Caco-2 (cell line): ENCODE data around the gene HAUS3. TPM values are rescaled to one million over a fixed set of nuclear protein-coding genes. Genes with fewer than 3 reads are reported as not detected.
A peak's percentile ranks its signal among the peaks of the same experiment; 100 is the strongest.

Experiments used
- BruUV-seq: library from RNA; stranded (reverse); fragments of 400-500 nt; replicated peaks from 2 replicates; lab custom pipeline; 2021; lab: Mats Ljungman, UMichigan
- CTCF ChIA-PET: fragments of 300-600 bp; sonication (Branson Sonifier 250); formaldehyde crosslinking; loops from one replicate; lab custom pipeline; 2022; ENCODE audit warnings: antibody characterized with exemption; lab: Charles Lee
- POLR2A ChIA-PET: fragments of 300-600 bp; sonication (Branson Sonifier 250); formaldehyde crosslinking; loops from one replicate; lab custom pipeline; 2022; ENCODE audit warnings: antibody characterized with exemption; lab: Charles Lee
- DNase-seq, 2 experiments: peaks; one replicate each; pipeline versions ENCODE4 v3.0.0 to v3.0.0-alpha.2; 2020 to 2022
- H3K27me3 ChIP-seq: replicated peaks from 2 replicates; pipeline ENCODE4 v1.6.0; 2011; ENCODE audit warnings: low read length; ENCODE audit not compliant: control insufficient read depth, insufficient read depth
- H3K36me3 ChIP-seq: 2 replicates; pipeline ENCODE4 v1.5.1; 2011; ENCODE audit warnings: low read length; ENCODE audit not compliant: control insufficient read depth, insufficient read depth
- H3K4me1 ChIP-seq: fragments of 250-450 bp; sonication (Bioruptor Pico); 2 replicates; pipeline ENCODE4 v1.5.1; 2020; ENCODE audit warnings: mild to moderate bottlenecking
- H3K4me3 ChIP-seq: 2 replicates; pipeline ENCODE4 v1.5.1; 2011; ENCODE audit warnings: low read depth, mild to moderate bottlenecking, control low read depth, low read length
- H3K9me3 ChIP-seq: fragments of 250-450 bp; sonication (Bioruptor Pico); 2 replicates; pipeline ENCODE4 v1.5.1; 2020; ENCODE audit warnings: mild to moderate bottlenecking, moderate library complexity
- H3K27ac Mint-ChIP-seq: one replicate; pipeline ENCODE4 v1.8.0; 2022; ENCODE audit warnings: mixed read lengths; ENCODE audit not compliant: unreplicated experiment
- H3K27me3 Mint-ChIP-seq: one replicate; pipeline ENCODE4 v1.8.0; 2022; ENCODE audit warnings: mixed read lengths; ENCODE audit not compliant: insufficient read depth, unreplicated experiment
- H3K36me3 Mint-ChIP-seq: one replicate; pipeline ENCODE4 v1.8.0; 2022; ENCODE audit warnings: mild to moderate bottlenecking, mixed read lengths; ENCODE audit not compliant: insufficient read depth, unreplicated experiment
- H3K4me1 Mint-ChIP-seq: one replicate; pipeline ENCODE4 v1.8.0; 2022; ENCODE audit warnings: low read depth, mixed read lengths; ENCODE audit not compliant: unreplicated experiment
- H3K4me3 Mint-ChIP-seq: one replicate; pipeline ENCODE4 v1.8.0; 2022; ENCODE audit warnings: mild to moderate bottlenecking, moderate library complexity, mixed read lengths; ENCODE audit not compliant: unreplicated experiment
- H3K9me3 Mint-ChIP-seq: one replicate; pipeline ENCODE4 v1.8.0; 2022; ENCODE audit warnings: mixed read lengths; ENCODE audit not compliant: unreplicated experiment
- intact Hi-C: fragments of 100-400 bp; cut with micrococcal nuclease; formaldehyde crosslinking; loops from one replicate; pipeline ENCODE4 v1.10.0; 2022; ENCODE audit not compliant: unreplicated experiment
- total RNA-seq: library from RNA; stranded (reverse); gene quantifications from 2 replicates; pipeline ENCODE4 v1.2.3, GENCODE V29; 2022
- TF ChIP-seq, protein P1 (sequence below), 2 experiments: fragments of 200-600 bp in 1 of 2; IDR thresholded peaks; 1 replicate in 1 of 2; 2 replicates in 1 of 2; pipeline versions ENCODE4 v1.5.1 to v1.8.0; 2011 to 2022; ENCODE audit warnings: antibody characterized with exemption in 1 of 2, control low read depth in 1 of 2, inconsistent platforms in 1 of 2, low read depth in 1 of 2, low read length in 1 of 2, mild to moderate bottlenecking in 1 of 2, moderate library complexity in 1 of 2; ENCODE audit not compliant: insufficient read depth in 1 of 2, severe bottlenecking in 1 of 2, unreplicated experiment in 1 of 2

Gene HAUS3
- total RNA-seq, 1 experiment from 2014 or later: 17.9 TPM

DNA sequence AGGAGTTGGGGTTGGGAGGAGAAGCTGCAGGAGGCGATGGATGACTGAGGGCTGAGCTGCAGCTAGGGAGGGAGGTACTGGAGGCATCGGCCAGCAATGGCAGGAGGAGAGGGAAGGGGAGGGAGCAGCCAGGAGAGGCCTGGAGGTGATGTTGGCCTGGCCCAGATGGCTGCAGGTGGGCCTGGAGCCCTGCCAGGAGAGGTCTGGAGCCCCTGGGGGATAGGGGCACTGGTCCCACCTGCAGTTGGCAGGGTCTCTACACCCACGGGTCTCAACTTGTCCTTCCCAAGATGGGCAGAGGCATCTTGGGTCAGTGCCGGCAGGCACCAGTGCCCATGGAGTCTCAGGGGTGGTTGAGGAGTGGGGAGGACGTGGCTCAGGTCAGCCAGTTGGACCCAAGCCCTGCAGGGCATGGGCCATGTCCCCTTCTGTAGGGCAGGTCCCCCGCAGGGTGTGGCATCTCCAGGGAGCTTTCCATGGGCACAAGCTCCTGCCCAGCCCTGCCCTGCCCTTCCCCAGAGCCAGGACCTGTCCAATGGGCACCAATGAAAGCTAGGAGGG lies 22.6 kb upstream of the HAUS3 start:
- no TSS peak for BruUV-seq
- no peaks in the 10 kb centered on the region for H3K9me3 ChIP-seq
- H3K4me1 Mint-ChIP-seq: no peaks in the 10 kb centered on the region
- H3K27ac Mint-ChIP-seq: no peak overlapping the region
- H3K27me3 Mint-ChIP-seq: no peaks in the 10 kb centered on the region
- no peaks in the 10 kb centered on the region for H3K36me3 Mint-ChIP-seq
- no peaks in the 10 kb centered on the region; the same call in 1 of the 2 replicates for H3K27me3 ChIP-seq
- TF ChIP-seq, protein P1, sequence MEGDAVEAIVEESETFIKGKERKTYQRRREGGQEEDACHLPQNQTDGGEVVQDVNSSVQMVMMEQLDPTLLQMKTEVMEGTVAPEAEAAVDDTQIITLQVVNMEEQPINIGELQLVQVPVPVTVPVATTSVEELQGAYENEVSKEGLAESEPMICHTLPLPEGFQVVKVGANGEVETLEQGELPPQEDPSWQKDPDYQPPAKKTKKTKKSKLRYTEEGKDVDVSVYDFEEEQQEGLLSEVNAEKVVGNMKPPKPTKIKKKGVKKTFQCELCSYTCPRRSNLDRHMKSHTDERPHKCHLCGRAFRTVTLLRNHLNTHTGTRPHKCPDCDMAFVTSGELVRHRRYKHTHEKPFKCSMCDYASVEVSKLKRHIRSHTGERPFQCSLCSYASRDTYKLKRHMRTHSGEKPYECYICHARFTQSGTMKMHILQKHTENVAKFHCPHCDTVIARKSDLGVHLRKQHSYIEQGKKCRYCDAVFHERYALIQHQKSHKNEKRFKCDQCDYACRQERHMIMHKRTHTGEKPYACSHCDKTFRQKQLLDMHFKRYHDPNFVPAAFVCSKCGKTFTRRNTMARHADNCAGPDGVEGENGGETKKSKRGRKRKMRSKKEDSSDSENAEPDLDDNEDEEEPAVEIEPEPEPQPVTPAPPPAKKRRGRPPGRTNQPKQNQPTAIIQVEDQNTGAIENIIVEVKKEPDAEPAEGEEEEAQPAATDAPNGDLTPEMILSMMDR (IDR thresholded peaks at IDR 0.05; ENCODE audit: insufficient read depth in 1 of 2, low read depth in 1 of 2, low read length in 1 of 2, severe bottlenecking in 1 of 2, unreplicated experiment in 1 of 2): no peak
- intact Hi-C loops: loop anchor here (5.0 kb wide), 1 partner anchor 552 kb away; the partner anchor contains the start of gene SLBP
- no peak for DNase-seq
- no peak overlapping the region for H3K4me3 ChIP-seq
- CTCF ChIA-PET: no interaction called here
- H3K4me3 Mint-ChIP-seq: no peak overlapping the region
- no peaks in the 10 kb centered on the region for H3K36me3 ChIP-seq
- H3K9me3 Mint-ChIP-seq: no peaks in the 10 kb centered on the region
- 0 out of 2 replicates have a peak, but pooled peaks cover 5% of the 10 kb centered on the region for H3K4me1 ChIP-seq
- POLR2A ChIA-PET: no interaction called here

GRCh38 chr4:2263926-2264321 lies 22.0 kb upstream of the HAUS3 start:
- no peak for DNase-seq
- intact Hi-C loops: loop anchor here (2.0 to 5.0 kb wide), 3 partner anchors 21 to 552 kb away; partner anchors contain the start of genes HAUS3, POLN, RNF4 and SLBP
- Histone ChIP-seq H3K4me1 (0 out of 2 replicates have a peak, but pooled peaks cover 5% of the 10 kb centered on the region), H3K36me3 (no peaks in the 10 kb centered on the region), H3K9me3 (no peaks in the 10 kb centered on the region), H3K4me3 (no peak overlapping the region), H3K27me3 (no peaks in the 10 kb centered on the region; the same call in 1 of the 2 replicates)
- ChIA-PET CTCF (no interaction called here), POLR2A (no interaction called here)
- H3K36me3 Mint-ChIP-seq: no peaks in the 10 kb centered on the region
- H3K27ac Mint-ChIP-seq: no peak overlapping the region
- BruUV-seq: no TSS peak
- H3K9me3 Mint-ChIP-seq: no peaks in the 10 kb centered on the region
- H3K27me3 Mint-ChIP-seq: no peaks in the 10 kb centered on the region
- H3K4me1 Mint-ChIP-seq: no peaks in the 10 kb centered on the region
- TF ChIP-seq, protein P1 (IDR thresholded peaks at IDR 0.05; ENCODE audit: insufficient read depth in 1 of 2, low read depth in 1 of 2, low read length in 1 of 2, severe bottlenecking in 1 of 2, unreplicated experiment in 1 of 2): no peak
- no peak overlapping the region for H3K4me3 Mint-ChIP-seq

DNA sequence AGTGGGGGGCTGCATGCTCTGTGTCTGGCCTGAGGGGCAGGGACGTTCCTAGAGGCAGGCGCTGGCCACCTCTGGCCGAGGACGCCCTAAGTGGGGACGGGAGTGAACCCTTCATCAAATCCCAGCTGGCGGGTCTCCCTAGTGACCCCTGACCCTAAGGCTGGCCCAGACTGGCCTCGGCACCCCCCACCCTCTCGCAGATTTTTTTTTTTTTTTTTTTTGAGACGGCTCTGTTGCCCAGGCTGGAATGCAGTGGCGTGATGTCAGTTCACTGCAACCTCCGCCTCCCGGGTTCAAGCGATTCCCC lies 21.0 kb upstream of the HAUS3 start:
- intact Hi-C loops: loop anchor here (1.0 to 5.0 kb wide), 4 partner anchors 20 to 551 kb away; partner anchors contain the start of genes CFAP99, HAUS3, POLN and RNF4
- CTCF ChIA-PET: interaction anchor here (0.7 to 1.5 kb wide), 2 partner anchors 200 to 249 kb away, joined by 3 to 5 read pairs; no protein-coding TSS in a partner anchor
- Histone ChIP-seq H3K4me1 (0 out of 2 replicates have a peak, but pooled peaks cover 5% of the 10 kb centered on the region), H3K9me3 (no peaks in the 10 kb centered on the region), H3K27me3 (no peaks in the 10 kb centered on the region), H3K36me3 (no peaks in the 10 kb centered on the region), H3K4me3 (peak overlapping the region; percentile 63)
- Mint-ChIP-seq H3K9me3 (no peaks in the 10 kb centered on the region), H3K27ac (no peak overlapping the region), H3K27me3 (no peaks in the 10 kb centered on the region), H3K4me1 (no peaks in the 10 kb centered on the region), H3K4me3 (peak overlapping the region; percentile 72), H3K36me3 (no peaks in the 10 kb centered on the region)
- TF ChIP-seq, protein P1 (IDR thresholded peaks at IDR 0.05; ENCODE audit: insufficient read depth in 1 of 2, low read depth in 1 of 2, low read length in 1 of 2, severe bottlenecking in 1 of 2, unreplicated experiment in 1 of 2): no peak
- BruUV-seq: no TSS peak
- POLR2A ChIA-PET: interaction anchor here (0.6 kb wide), 1 partner anchor 15 kb away, joined by 9 read pairs; no protein-coding TSS in a partner anchor
- no peak for DNase-seq
